Kidney (tissue), 14 donors: Measurements from ENCODE around the gene PHF21B. TPM values are rescaled to one million over a fixed set of nuclear protein-coding genes. Genes with fewer than 3 reads are reported as not detected.
A peak's percentile ranks its signal among the peaks of the same experiment; 100 is the strongest.

Experiments
- DNase-seq, 5 donors: peaks; one replicate each; pipeline ENCODE4 v3.0.0-alpha.2; 2013 to 2020
- FAIRE-seq: peaks from 2 replicates; lab custom pipeline; 2012; peaks lifted over from hg19 to GRCh38; lab: Jason Lieb, UNC
- H3K27ac ChIP-seq, 2 donors: one replicate each; pipeline ENCODE4 v1.7.0; 2013; ENCODE audit warnings: low read depth in 2 of 2, low read length in 2 of 2, inconsistent platforms in 1 of 2
- H3K27me3 ChIP-seq: one replicate; pipeline ENCODE4 v1.7.1; 2013; ENCODE audit warnings: low read length, inconsistent platforms; ENCODE audit not compliant: control insufficient read depth, insufficient read depth
- H3K36me3 ChIP-seq, 3 donors: one replicate each; pipeline versions ENCODE4 v1.7.0 to v1.7.1; 2013; ENCODE audit warnings: low read length in 3 of 3, control low read depth in 1 of 3, inconsistent platforms in 1 of 3; ENCODE audit not compliant: insufficient read depth in 3 of 3, control insufficient read depth in 2 of 3
- H3K4me1 ChIP-seq, 3 donors: one replicate each; pipeline versions ENCODE4 v1.7.0 to v1.7.1; 2013; ENCODE audit warnings: low read length in 3 of 3, inconsistent platforms in 1 of 3, low read depth in 1 of 3; ENCODE audit not compliant: control insufficient read depth in 2 of 3, insufficient read depth in 2 of 3
- H3K4me3 ChIP-seq, 3 donors: one replicate each; pipeline versions ENCODE4 v1.7.0 to v1.8.1; 2013; ENCODE audit warnings: low read length in 3 of 3, control low read depth in 1 of 3, inconsistent platforms in 1 of 3
- H3K9ac ChIP-seq, 3 donors: one replicate each; pipeline versions ENCODE4 v1.7.0 to v1.7.1; 2013; ENCODE audit warnings: low read length in 3 of 3, control low read depth in 1 of 3, inconsistent platforms in 1 of 3
- H3K9me3 ChIP-seq, 3 donors: one replicate each; pipeline versions ENCODE4 v1.7.0 to v1.7.1; 2013; ENCODE audit warnings: low read length in 3 of 3, control low read depth in 1 of 3, inconsistent platforms in 1 of 3; ENCODE audit not compliant: control insufficient read depth in 2 of 3, insufficient read depth in 1 of 3
- CTCF ChIP-seq: IDR thresholded peaks from 3 replicates; pipeline ENCODE4 v1.5.1; 2012; ENCODE audit warnings: mild to moderate bottlenecking, moderate library complexity, borderline replicate concordance; ENCODE audit not compliant: insufficient read depth; ENCODE audit errors: extremely low read depth
- intact Hi-C: fragments of 100-400 bp; cut with DNase I; formaldehyde crosslinking; loops from one replicate; pipeline ENCODE4 v1.11.1; 2022
- polyA plus RNA-seq: library from polyadenylated mRNA; stranded (reverse); fragments of 350-450 nt; fragmentation: Illumina TruSeq; extraction: RNeasy Lipid Tissue Mini Kit (QIAGEN cat#74804); gene quantifications from one replicate; pipeline ENCODE4 v1.2.3, GENCODE V29; 2014; ENCODE audit warnings: low read depth, low replicate concordance; ENCODE audit not compliant: insufficient read depth
- total RNA-seq: library from RNA; stranded (reverse); fragmentation: NEBNext Ultra II Directional; extraction: Animal tissue kit (Norgen Biotek cat#: 25700); gene quantifications from one replicate; pipeline ENCODE4 v1.2.1, GENCODE V29; 2021
- donor health status: control.
- donor health status: control.
- donor health status: control.
- donor health status: control.
- donor health status: control.
- donor health status: DM: yes; HTN: yes; CAD: no.
- donor health status: Normal renal cell carcinoma (clear cell type).

Gene PHF21B
- total and polyA plus RNA-seq, 2 donors from 2014 or later: 1.1 to 2.8 TPM

DNA sequence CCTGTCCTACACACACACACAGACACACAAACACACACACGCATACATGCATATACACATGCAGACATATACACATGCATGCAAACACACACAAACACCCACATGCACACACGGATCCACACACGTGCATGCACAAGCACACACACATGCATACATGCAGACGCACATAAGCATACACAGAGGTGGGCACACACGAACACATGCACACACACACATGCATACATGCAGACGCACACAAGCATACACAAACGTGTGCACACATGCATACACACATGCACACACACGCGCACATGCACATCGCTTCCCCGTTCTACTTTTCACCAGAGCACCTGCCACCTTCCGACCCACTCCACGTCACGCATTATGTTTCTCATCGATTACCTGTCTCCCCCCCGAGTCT lies 13.2 kb downstream of the PHF21B start:
- H3K4me3 ChIP-seq: no peak overlapping the region
- intact Hi-C loops: no loop called here
- H3K4me1 ChIP-seq: no peaks in the 10 kb centered on the region
- DNase-seq (no peak), FAIRE-seq (no peak)
- no peaks in the 10 kb centered on the region for H3K27me3 ChIP-seq
- H3K9ac ChIP-seq: no peak overlapping the region
- no peaks in the 10 kb centered on the region for H3K36me3 ChIP-seq
- no peaks in the 10 kb centered on the region for H3K9me3 ChIP-seq
- no peak for TF ChIP-seq CTCF
- no peak overlapping the region for H3K27ac ChIP-seq

GRCh38 chr22:44996120-44996519 lies 13.7 kb downstream of the PHF21B start:
- Histone ChIP-seq H3K9ac (no peak overlapping the region), H3K27me3 (no peaks in the 10 kb centered on the region), H3K36me3 (no peaks in the 10 kb centered on the region), H3K4me3 (no peak overlapping the region), H3K9me3 (no peaks in the 10 kb centered on the region), H3K4me1 (no peaks in the 10 kb centered on the region), H3K27ac (no peak overlapping the region)
- DNase-seq (no peak), FAIRE-seq (no peak)
- no peak for TF ChIP-seq CTCF
- intact Hi-C loops: no loop called here

DNA sequence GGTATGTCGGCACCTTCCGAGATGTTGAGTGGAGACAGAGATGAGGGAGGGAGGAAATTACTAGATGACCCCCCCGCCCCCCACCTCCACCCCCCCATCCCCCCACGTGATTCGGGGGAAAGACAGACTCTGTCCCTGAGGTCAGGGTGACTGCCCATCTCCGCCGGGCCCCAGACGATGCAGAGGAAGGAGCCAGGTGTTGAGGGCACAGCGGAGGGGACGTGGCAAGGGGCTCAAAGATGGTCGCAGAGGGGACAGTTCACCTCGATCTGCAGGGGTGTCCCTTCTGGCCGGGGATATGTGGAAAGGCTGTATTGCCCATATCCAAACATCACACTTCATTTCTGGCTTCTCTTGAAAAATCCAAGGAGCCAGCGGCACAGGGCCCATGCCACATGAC lies 14.1 kb downstream of the PHF21B start:
- Histone ChIP-seq H3K27me3 (no peaks in the 10 kb centered on the region), H3K9ac (no peak overlapping the region), H3K4me3 (no peak overlapping the region), H3K36me3 (no peaks in the 10 kb centered on the region), H3K4me1 (no peaks in the 10 kb centered on the region), H3K9me3 (no peaks in the 10 kb centered on the region), H3K27ac (no peak overlapping the region)
- FAIRE-seq (no peak), DNase-seq (no peak)
- intact Hi-C loops: no loop called here
- no peak for TF ChIP-seq CTCF

DNA sequence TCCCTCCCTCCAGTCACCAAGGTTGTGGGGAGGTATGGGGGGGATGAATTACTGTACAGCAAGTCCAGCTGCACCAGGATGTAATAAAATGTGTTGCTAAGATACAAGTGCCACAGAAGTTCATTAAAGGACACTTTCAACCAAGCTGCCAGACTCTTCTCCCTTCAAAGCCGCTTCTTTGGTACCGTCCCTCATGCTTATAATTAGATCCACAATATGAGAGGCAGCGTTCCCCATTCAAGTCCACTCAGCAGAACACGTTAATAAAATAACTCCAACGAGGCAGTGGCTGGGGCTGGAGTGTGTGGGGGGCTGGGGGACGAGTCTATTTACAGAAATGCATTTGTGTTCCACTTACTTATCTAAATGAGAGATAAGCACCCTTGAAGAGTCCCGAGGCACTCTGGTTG lies 14.7 kb downstream of the PHF21B start:
- TF ChIP-seq CTCF: no peak
- H3K9ac ChIP-seq: no peak overlapping the region
- DNase-seq: peak in 3 of 5 donors; percentile 72 to 86 (median 79)
- no peaks in the 10 kb centered on the region for H3K9me3 ChIP-seq
- no peak overlapping the region for H3K27ac ChIP-seq
- H3K4me1 ChIP-seq: no peaks in the 10 kb centered on the region
- H3K4me3 ChIP-seq: no peak overlapping the region
- H3K27me3 ChIP-seq: no peaks in the 10 kb centered on the region
- intact Hi-C loops: no loop called here
- FAIRE-seq: no peak
- H3K36me3 ChIP-seq: no peaks in the 10 kb centered on the region
